Nephron progenitor cell (in vitro differentiated cells): ENCODE results near the gene PDE4D.
A peak's percentile ranks its signal among the peaks of the same experiment; 100 is the strongest.

Experiments used
- DNase-seq: peaks from one replicate; pipeline ENCODE4 v3.0.0; 2021
- H3K27ac Mint-ChIP-seq: 2 replicates; pipeline ENCODE4 v1.8.0; 2021; ENCODE audit warnings: mild to moderate bottlenecking, moderate library complexity, mixed read lengths
- H3K27me3 Mint-ChIP-seq: 2 replicates; pipeline ENCODE4 v1.8.0; 2021; ENCODE audit warnings: mild to moderate bottlenecking, low read depth, mixed read lengths; ENCODE audit not compliant: poor library complexity
- H3K36me3 Mint-ChIP-seq: 2 replicates; pipeline ENCODE4 v1.8.0; 2021; ENCODE audit warnings: low read depth, mixed read lengths
- H3K4me1 Mint-ChIP-seq: 2 replicates; pipeline ENCODE4 v1.8.0; 2021; ENCODE audit warnings: mixed read lengths
- H3K4me3 Mint-ChIP-seq: 2 replicates; pipeline ENCODE4 v1.8.0; 2021; ENCODE audit warnings: mild to moderate bottlenecking, moderate library complexity, mixed read lengths
- H3K9me3 Mint-ChIP-seq: 2 replicates; pipeline ENCODE4 v1.8.0; 2021; ENCODE audit warnings: mild to moderate bottlenecking, moderate library complexity, mixed read lengths
- CTCF ChIP-seq: fragments of 200-600 bp; sonication (generic); IDR thresholded peaks from 2 replicates; pipeline ENCODE4 v1.5.0; 2021; ENCODE audit warnings: antibody characterized with exemption

Gene PDE4D

DNA sequence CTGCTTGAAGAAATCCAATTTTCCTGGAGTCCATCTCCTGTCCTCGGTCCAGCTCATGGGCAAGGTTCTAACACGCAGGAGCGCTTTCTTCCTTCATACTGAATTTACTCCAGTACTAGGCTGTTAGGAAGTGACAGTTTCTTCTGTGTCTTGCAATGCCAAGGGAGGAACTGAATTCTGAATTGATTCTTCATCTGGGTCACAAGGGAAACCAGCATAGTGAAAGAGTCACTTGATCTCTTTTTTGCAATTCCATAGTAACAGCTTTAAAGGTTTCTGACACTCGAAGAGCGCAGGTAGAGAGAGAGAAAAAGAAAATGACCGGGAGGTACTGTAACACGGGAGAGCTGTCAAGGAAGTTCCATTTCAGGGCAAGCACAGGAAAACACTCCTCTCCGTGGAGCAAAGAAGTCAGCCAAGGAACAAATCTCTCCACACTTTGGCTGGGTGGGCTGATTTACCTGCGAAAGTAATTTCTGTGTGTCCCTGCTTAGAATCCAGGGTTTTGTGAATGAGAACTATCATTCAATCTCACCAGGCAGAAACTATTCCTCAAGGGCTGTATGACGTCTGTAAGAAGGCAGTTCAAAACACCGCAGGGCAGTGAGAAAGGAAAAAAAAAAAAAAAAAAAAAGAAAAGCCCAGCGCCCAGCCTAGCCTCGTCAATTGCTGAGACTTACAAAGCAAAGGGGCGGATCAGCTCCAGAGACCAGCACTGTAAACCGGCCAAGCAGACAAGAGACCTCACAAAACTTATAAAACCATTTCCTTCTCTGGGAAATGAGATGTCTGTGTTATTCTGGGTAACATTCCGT, 617.8 kb downstream of the PDE4D start:
- no peaks in the 10 kb centered on the region for H3K27me3 Mint-ChIP-seq
- peak overlapping the region; percentile 87 for H3K4me3 Mint-ChIP-seq
- TF ChIP-seq CTCF = no peak
- H3K36me3 Mint-ChIP-seq = no peaks in the 10 kb centered on the region
- peak overlapping the region; percentile 85 for H3K27ac Mint-ChIP-seq
- DNase-seq = peak; percentile 36
- no peaks in the 10 kb centered on the region for H3K9me3 Mint-ChIP-seq
- peaks cover 48% of the 10 kb centered on the region for H3K4me1 Mint-ChIP-seq

- no peak for TF ChIP-seq CTCF
- Mint-ChIP-seq H3K4me3 (peak overlapping the region; percentile 87), H3K27ac (peak overlapping the region; percentile 85)
Measured at GRCh38 chr5:59275170-59275509, 618.4 kb downstream of the PDE4D start.

DNA sequence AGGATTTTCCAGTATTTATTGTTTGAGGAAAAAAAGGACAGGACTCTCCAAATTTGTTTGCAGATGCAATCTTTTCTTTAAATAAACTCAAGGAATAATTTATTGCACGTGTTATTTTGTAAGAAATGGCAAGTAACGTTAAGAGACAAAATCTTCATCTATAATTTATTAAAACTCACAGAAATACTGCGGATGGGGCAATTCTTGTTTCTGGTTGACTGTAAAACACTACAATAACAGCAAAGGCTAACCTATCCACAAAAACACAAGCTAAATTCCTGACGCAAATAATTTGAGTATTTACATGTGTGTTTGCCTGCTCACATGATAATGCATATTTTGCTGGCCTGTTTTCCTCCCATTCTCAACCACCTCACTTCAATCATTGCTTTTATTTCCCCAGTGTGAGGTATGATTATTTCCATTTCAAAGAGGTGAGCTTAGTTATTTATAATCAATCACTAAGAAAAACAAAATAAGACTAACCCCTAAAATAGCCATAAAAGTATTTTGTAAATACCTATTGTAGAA, 619.4 kb downstream of the PDE4D start:
- Mint-ChIP-seq H3K27me3 (no peaks in the 10 kb centered on the region), H3K27ac (peak overlapping the region; percentile 35), H3K4me3 (peak overlapping the region; percentile 87), H3K9me3 (no peaks in the 10 kb centered on the region), H3K4me1 (peaks cover 48% of the 10 kb centered on the region), H3K36me3 (no peaks in the 10 kb centered on the region)
- DNase-seq = no peak
- TF ChIP-seq CTCF = no peak

More at GRCh38 chr5:59275170-59275509, 618.4 kb downstream of the PDE4D start:
- no peaks in the 10 kb centered on the region for H3K27me3 Mint-ChIP-seq
- H3K36me3 Mint-ChIP-seq = no peaks in the 10 kb centered on the region
- peaks cover 48% of the 10 kb centered on the region for H3K4me1 Mint-ChIP-seq
- no peak for DNase-seq
- H3K9me3 Mint-ChIP-seq = no peaks in the 10 kb centered on the region

GRCh38 chr5:59272809-59273427, 620.6 kb downstream of the PDE4D start:
- H3K4me3 Mint-ChIP-seq = peak overlapping the region; percentile 87
- no peaks in the 10 kb centered on the region for H3K9me3 Mint-ChIP-seq
- H3K27me3 Mint-ChIP-seq = no peaks in the 10 kb centered on the region
- H3K36me3 Mint-ChIP-seq = no peaks in the 10 kb centered on the region
- H3K27ac Mint-ChIP-seq = no peak overlapping the region
- DNase-seq = no peak
- no peak for TF ChIP-seq CTCF
- peaks cover 48% of the 10 kb centered on the region for H3K4me1 Mint-ChIP-seq

DNA sequence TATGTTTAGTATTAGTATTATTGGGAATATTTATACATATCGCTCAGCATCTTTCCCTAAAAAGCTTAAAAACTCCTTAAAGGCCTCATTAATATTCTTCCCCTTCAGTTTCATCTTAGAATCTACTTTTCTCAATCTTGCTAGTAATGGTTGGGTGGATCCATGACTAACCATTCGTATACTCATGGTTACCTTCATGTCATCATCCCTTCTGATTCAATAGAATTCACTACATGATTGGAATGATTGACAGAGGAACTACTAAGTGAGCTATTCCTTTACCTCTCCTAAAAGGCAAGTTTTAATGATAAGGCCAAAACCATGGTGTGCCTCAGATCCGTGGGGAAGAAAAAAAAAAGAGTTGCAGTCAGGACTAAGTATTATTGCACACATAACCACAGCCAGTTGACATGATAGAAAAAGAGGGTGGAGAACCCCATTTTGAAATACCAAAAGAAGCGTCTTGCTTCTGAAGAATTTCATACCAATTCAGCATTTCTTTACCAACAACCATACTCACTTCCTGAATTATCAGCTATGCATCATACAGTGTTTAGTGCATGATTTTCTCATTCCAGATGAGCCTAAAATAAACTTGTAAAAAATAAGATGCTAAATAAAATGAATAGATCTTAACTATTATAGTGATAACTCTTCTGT, 624.6 kb downstream of the PDE4D start:
- H3K27me3 Mint-ChIP-seq = no peaks in the 10 kb centered on the region
- H3K36me3 Mint-ChIP-seq = no peaks in the 10 kb centered on the region
- peaks cover 31% of the 10 kb centered on the region for H3K4me1 Mint-ChIP-seq
- DNase-seq = no peak
- no peaks in the 10 kb centered on the region for H3K9me3 Mint-ChIP-seq
- TF ChIP-seq CTCF = no peak
- H3K27ac Mint-ChIP-seq = no peak overlapping the region
- H3K4me3 Mint-ChIP-seq = no peak overlapping the region
